ENCODE results near the gene CACNA1C. TPM values are rescaled to one million over a fixed set of nuclear protein-coding genes. Genes with fewer than 3 reads are reported as not detected.

The CACNA1C gene
- total RNA-seq, 1 donor from 2014 or later, result 11.7 TPM

DNA sequence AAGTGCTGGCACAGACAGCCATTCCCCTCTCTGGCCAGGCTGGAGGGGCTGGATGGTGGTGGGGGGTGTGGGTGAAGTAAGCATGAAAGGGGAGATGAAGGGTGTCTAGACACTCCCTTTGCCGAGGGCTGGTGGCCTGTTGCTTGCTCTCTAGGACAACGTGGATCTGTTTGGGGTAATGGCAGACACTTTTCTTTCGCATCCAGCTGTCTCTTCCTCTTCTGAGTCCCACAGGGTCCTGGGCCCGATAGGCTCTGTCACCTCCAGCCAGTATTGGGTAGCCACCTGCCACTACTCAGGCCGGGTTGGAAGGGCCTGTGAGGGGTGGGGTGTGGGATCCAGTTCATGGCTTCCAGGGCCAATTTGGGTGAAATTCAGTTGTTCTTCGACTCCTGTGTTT, 218.1 kb downstream of the CACNA1C start:
- no peak overlapping the region for H3K27ac Mint-ChIP-seq
- H3K27me3 Mint-ChIP-seq, result peaks cover 13% of the 10 kb centered on the region
- no peak overlapping the region for H3K4me3 Mint-ChIP-seq (ENCODE audit: low read depth)
- no peaks in the 10 kb centered on the region for H3K9me3 Mint-ChIP-seq (ENCODE audit: low read depth)
- H3K4me1 Mint-ChIP-seq (ENCODE audit: low read depth), result peaks cover 11% of the 10 kb centered on the region
- H3K36me3 Mint-ChIP-seq (ENCODE audit: insufficient read depth), result no peaks in the 10 kb centered on the region
- TF ChIP-seq, protein P1, sequence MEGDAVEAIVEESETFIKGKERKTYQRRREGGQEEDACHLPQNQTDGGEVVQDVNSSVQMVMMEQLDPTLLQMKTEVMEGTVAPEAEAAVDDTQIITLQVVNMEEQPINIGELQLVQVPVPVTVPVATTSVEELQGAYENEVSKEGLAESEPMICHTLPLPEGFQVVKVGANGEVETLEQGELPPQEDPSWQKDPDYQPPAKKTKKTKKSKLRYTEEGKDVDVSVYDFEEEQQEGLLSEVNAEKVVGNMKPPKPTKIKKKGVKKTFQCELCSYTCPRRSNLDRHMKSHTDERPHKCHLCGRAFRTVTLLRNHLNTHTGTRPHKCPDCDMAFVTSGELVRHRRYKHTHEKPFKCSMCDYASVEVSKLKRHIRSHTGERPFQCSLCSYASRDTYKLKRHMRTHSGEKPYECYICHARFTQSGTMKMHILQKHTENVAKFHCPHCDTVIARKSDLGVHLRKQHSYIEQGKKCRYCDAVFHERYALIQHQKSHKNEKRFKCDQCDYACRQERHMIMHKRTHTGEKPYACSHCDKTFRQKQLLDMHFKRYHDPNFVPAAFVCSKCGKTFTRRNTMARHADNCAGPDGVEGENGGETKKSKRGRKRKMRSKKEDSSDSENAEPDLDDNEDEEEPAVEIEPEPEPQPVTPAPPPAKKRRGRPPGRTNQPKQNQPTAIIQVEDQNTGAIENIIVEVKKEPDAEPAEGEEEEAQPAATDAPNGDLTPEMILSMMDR (IDR thresholded peaks at IDR 0.05; ENCODE audit: unreplicated experiment), result no peak
- DNase-seq (ENCODE audit: low spot score, unreplicated experiment), result no peak

DNA sequence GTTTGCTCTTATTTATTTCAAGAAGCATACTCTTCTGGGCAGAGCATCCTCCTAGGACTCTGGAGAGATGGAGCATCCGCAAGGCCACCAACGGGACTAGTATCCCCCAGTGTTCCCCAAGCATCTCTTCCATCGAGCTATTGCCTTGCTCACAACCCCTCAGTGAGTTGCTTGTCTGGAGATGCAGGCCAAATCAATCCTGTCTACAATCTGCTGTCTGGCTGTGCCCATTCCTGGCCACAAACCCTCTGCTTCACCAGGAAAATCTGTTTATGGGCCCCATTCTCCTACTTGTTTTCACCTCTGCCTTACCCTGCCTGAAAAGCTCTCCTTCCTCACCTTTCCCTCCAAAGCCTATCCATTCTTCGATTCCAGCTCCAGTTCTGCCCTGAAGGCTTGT, 219.2 kb downstream of the CACNA1C start:
- Mint-ChIP-seq H3K27me3 (peaks cover 13% of the 10 kb centered on the region), H3K4me1 (ENCODE audit: low read depth) (peaks cover 4% of the 10 kb centered on the region), H3K36me3 (ENCODE audit: insufficient read depth) (no peaks in the 10 kb centered on the region), H3K9me3 (ENCODE audit: low read depth) (no peaks in the 10 kb centered on the region), H3K4me3 (ENCODE audit: low read depth) (no peak overlapping the region), H3K27ac (no peak overlapping the region)
- TF ChIP-seq, protein P1 (IDR thresholded peaks at IDR 0.05; ENCODE audit: unreplicated experiment), result no peak
- DNase-seq (ENCODE audit: low spot score, unreplicated experiment), result no peak

DNA sequence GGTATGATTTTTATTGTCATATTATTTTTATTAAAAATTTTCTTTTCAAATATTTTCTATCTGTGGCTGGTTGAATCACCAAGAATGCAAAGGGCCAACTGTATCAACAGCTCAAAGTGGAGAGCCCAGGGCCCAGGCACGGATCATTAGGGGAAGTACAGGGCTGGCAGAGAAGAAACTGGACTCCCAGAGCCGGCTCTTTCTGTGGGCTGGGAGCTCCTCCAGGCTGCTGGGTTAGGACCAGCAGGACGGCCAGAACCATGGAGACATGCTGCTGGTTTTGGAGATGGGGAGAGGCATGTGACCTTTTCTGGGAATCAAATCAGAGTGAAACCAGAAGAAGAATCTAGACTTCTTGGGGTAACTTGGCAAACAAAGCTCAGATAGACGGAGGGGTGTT, 220.5 kb downstream of the CACNA1C start:
- TF ChIP-seq, protein P1 (IDR thresholded peaks at IDR 0.05; ENCODE audit: unreplicated experiment), result no peak

DNA sequence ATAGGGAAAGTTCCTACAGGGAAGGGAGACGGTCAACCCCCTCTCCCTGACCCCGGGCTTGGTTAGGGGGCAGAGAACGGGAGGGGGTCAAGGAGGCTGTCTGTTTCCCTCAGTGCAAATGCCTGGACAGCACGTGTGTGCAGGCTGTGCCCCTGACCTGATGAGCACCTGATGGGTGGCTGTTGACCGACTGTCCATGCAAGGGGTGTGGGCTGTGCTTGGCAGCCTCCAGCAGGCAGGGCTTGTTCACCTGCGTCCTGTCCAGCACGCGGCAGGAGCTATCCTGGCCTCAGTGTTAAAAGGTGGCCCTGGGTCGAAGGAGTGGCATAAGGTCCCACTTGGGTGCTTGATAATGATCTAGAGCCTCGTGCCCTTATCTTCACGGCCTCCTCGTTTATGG, 221.0 kb downstream of the CACNA1C start:
- H3K27me3 Mint-ChIP-seq, result peaks cover 13% of the 10 kb centered on the region
- H3K27ac Mint-ChIP-seq, result no peak overlapping the region
- H3K9me3 Mint-ChIP-seq (ENCODE audit: low read depth), result no peaks in the 10 kb centered on the region
- H3K4me3 Mint-ChIP-seq (ENCODE audit: low read depth), result no peak overlapping the region
- TF ChIP-seq, protein P1 (IDR thresholded peaks at IDR 0.05; ENCODE audit: unreplicated experiment), result no peak
- H3K4me1 Mint-ChIP-seq (ENCODE audit: low read depth), result no peaks in the 10 kb centered on the region
- H3K36me3 Mint-ChIP-seq (ENCODE audit: insufficient read depth), result no peaks in the 10 kb centered on the region
- no peak for DNase-seq (ENCODE audit: low spot score, unreplicated experiment)

More for the DNA sequence above, 220.5 kb downstream of the CACNA1C start:
- DNase-seq (ENCODE audit: low spot score, unreplicated experiment), result no peak
- H3K27me3 Mint-ChIP-seq, result peaks cover 13% of the 10 kb centered on the region
- H3K4me3 Mint-ChIP-seq (ENCODE audit: low read depth), result no peak overlapping the region
- H3K36me3 Mint-ChIP-seq (ENCODE audit: insufficient read depth), result no peaks in the 10 kb centered on the region
- no peaks in the 10 kb centered on the region for H3K4me1 Mint-ChIP-seq (ENCODE audit: low read depth)
- H3K27ac Mint-ChIP-seq, result no peak overlapping the region
- H3K9me3 Mint-ChIP-seq (ENCODE audit: low read depth), result no peaks in the 10 kb centered on the region

DNA sequence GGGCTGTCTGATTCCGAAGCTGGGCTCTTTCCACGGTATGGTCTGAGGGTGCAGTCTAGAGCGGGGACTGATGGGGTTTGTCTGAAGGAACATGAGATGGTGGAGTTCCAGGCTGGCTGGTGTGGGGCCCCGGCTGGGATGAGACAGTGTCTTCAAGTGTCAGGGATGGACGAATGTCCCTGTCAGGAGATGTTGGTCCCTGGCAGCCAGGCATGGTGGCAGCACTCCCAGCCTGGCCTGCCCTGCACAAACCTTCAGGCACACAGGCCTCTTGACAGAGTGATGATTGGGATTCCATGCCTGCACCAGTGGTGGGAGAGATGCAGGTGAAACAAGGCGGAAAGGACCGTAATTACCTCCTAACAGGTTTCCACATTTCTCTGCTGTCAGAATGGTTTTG, 221.9 kb downstream of the CACNA1C start:
- H3K4me1 Mint-ChIP-seq (ENCODE audit: low read depth), result no peaks in the 10 kb centered on the region
- no peak overlapping the region for H3K27ac Mint-ChIP-seq
- no peak for DNase-seq (ENCODE audit: low spot score, unreplicated experiment)
- peaks cover 4% of the 10 kb centered on the region for H3K27me3 Mint-ChIP-seq
- H3K4me3 Mint-ChIP-seq (ENCODE audit: low read depth), result no peak overlapping the region
- no peaks in the 10 kb centered on the region for H3K36me3 Mint-ChIP-seq (ENCODE audit: insufficient read depth)
- peaks cover 4% of the 10 kb centered on the region for H3K9me3 Mint-ChIP-seq (ENCODE audit: low read depth)
- TF ChIP-seq, protein P1 (IDR thresholded peaks at IDR 0.05; ENCODE audit: unreplicated experiment), result no peak

Data from progenitor cell of endocrine pancreas (in vitro differentiated cells).